CD4-positive, alpha-beta memory T cell (primary cell): ENCODE data around the gene CLEC2L. TPM values are rescaled to one million over a fixed set of nuclear protein-coding genes. Genes with fewer than 3 reads are reported as not detected.

ENCODE experiments used
- CTCF ChIA-PET: fragments of 350-600 bp; sonication (Branson Sonifier 250); formaldehyde crosslinking; loops from one replicate; lab custom pipeline; 2021; ENCODE audit warnings: inconsistent platforms; ENCODE audit not compliant: partially characterized antibody; lab: Charles Lee
- POLR2A ChIA-PET: fragments of 350-600 bp; sonication (Branson Sonifier 250); formaldehyde crosslinking; loops from one replicate; lab custom pipeline; 2021; ENCODE audit not compliant: partially characterized antibody; lab: Charles Lee
- DNase-seq, 5 donors: peaks; one replicate each; pipeline versions ENCODE4 v3.0.0 to v3.0.0-alpha.2; 2020 to 2022; ENCODE audit warnings: mixed read lengths in 1 of 5
- H3K27ac ChIP-seq: one replicate; pipeline ENCODE4 v1.7.0; 2013; ENCODE audit warnings: low read depth, low read length
- H3K27me3 ChIP-seq: 2 replicates; pipeline ENCODE4 v1.7.0; 2013; ENCODE audit warnings: mild to moderate bottlenecking, low read length, moderate library complexity; ENCODE audit not compliant: insufficient read depth
- H3K36me3 ChIP-seq: 2 replicates; pipeline ENCODE4 v1.7.0; 2013; ENCODE audit warnings: mild to moderate bottlenecking, low read length, moderate library complexity; ENCODE audit not compliant: insufficient read depth
- H3K4me1 ChIP-seq: 2 replicates; pipeline ENCODE4 v1.7.0; 2013; ENCODE audit warnings: mild to moderate bottlenecking, low read length, moderate library complexity; ENCODE audit not compliant: insufficient read depth
- H3K4me3 ChIP-seq, 2 donors: one replicate each; pipeline ENCODE4 v1.7.0; 2013; ENCODE audit warnings: low read length in 2 of 2, mild to moderate bottlenecking in 1 of 2
- H3K9me3 ChIP-seq, 2 donors: one replicate each; pipeline ENCODE4 v1.7.0; 2013; ENCODE audit warnings: low read length in 2 of 2, control low read depth in 1 of 2; ENCODE audit not compliant: control insufficient read depth in 1 of 2
- H3K27ac Mint-ChIP-seq, 7 donors: one replicate each; pipeline ENCODE4 v1.8.0; 2020 to 2021; ENCODE audit warnings: mixed read lengths in 7 of 7, mild to moderate bottlenecking in 6 of 7, inconsistent platforms in 3 of 7, moderate library complexity in 3 of 7
- H3K27me3 Mint-ChIP-seq, 2 donors: one replicate each; pipeline ENCODE4 v1.8.0; 2020 to 2021; ENCODE audit warnings: mixed read lengths in 2 of 2
- H3K36me3 Mint-ChIP-seq, 2 donors: one replicate each; pipeline ENCODE4 v1.8.0; 2020 to 2021; ENCODE audit warnings: mixed read lengths in 2 of 2, inconsistent platforms in 1 of 2, mild to moderate bottlenecking in 1 of 2
- H3K4me1 Mint-ChIP-seq, 4 donors: one replicate each; pipeline ENCODE4 v1.8.0; 2020 to 2021; ENCODE audit warnings: mixed read lengths in 4 of 4, mild to moderate bottlenecking in 1 of 4
- H3K4me3 Mint-ChIP-seq, 8 donors: one replicate each; pipeline ENCODE4 v1.8.0; 2020 to 2021; ENCODE audit warnings: mixed read lengths in 8 of 8, mild to moderate bottlenecking in 7 of 8, moderate library complexity in 6 of 8, inconsistent platforms in 3 of 8
- H3K9me3 Mint-ChIP-seq, 8 donors: one replicate each; pipeline ENCODE4 v1.8.0; 2020 to 2021; ENCODE audit warnings: mixed read lengths in 8 of 8, mild to moderate bottlenecking in 5 of 8, inconsistent platforms in 3 of 8, moderate library complexity in 1 of 8
- intact Hi-C: fragments of 100-400 bp; cut with micrococcal nuclease; formaldehyde crosslinking; loops from one replicate; pipeline ENCODE4 v1.15.1; 2023
- polyA plus RNA-seq, 2 donors: library from polyadenylated mRNA; unstranded; fragments of 300-500 nt; fragmentation: Illumina TruSeq; gene quantifications; one replicate each; pipeline ENCODE4 v1.2.3, GENCODE V29; 2021
- total RNA-seq, 2 experiments: library from RNA; stranded (reverse); gene quantifications; one replicate each; pipeline ENCODE4 v1.2.3, GENCODE V29; 2021

The CLEC2L gene
- total and polyA plus RNA-seq, 4 experiments from 2014 or later, result not detected

- ChIA-PET CTCF (no interaction called here), POLR2A (no interaction called here)
- no peaks in the 10 kb centered on the region for H3K27me3 ChIP-seq
- H3K27me3 Mint-ChIP-seq, result peaks cover 7 to 12% of the 10 kb centered on the region in 2 donors
- H3K27ac ChIP-seq, result no peak overlapping the region
- H3K4me1 ChIP-seq, result peaks cover 9% of the 10 kb centered on the region
- H3K27ac Mint-ChIP-seq, result no peak overlapping the region
- no peak overlapping the region for H3K4me3 ChIP-seq
- no peaks in the 10 kb centered on the region for H3K36me3 Mint-ChIP-seq
- H3K36me3 ChIP-seq, result no peaks in the 10 kb centered on the region
- no peak for DNase-seq
- no peaks in the 10 kb centered on the region for H3K9me3 Mint-ChIP-seq
- no peaks in the 10 kb centered on the region for H3K9me3 ChIP-seq
- peaks cover 2 to 15% (median 7%) of the 10 kb centered on the region in 4 donors for H3K4me1 Mint-ChIP-seq
- intact Hi-C loops, result no loop called here
- no peak overlapping the region for H3K4me3 Mint-ChIP-seq
Observed at GRCh38 chr7:139531094-139531493, 7.6 kb downstream of the CLEC2L start.

GRCh38 chr7:139532636-139533155, 9.2 kb downstream of the CLEC2L start:
- no peaks in the 10 kb centered on the region for H3K9me3 Mint-ChIP-seq
- Histone ChIP-seq H3K4me1 (no peaks in the 10 kb centered on the region), H3K27me3 (no peaks in the 10 kb centered on the region), H3K27ac (no peak overlapping the region), H3K36me3 (no peaks in the 10 kb centered on the region), H3K9me3 (no peaks in the 10 kb centered on the region), H3K4me3 (no peak overlapping the region)
- no peaks in the 10 kb centered on the region for H3K36me3 Mint-ChIP-seq
- no peak overlapping the region for H3K4me3 Mint-ChIP-seq
- CTCF ChIA-PET, result no interaction called here
- peaks cover 0 to 1% (median 0%) of the 10 kb centered on the region in 4 donors for H3K4me1 Mint-ChIP-seq
- no peak for DNase-seq
- H3K27ac Mint-ChIP-seq, result no peak overlapping the region
- intact Hi-C loops, result no loop called here
- POLR2A ChIA-PET, result no interaction called here
- H3K27me3 Mint-ChIP-seq, result peaks cover 7 to 10% of the 10 kb centered on the region in 2 donors

- no peak for DNase-seq
- Histone ChIP-seq H3K27me3 (no peaks in the 10 kb centered on the region), H3K4me1 (no peaks in the 10 kb centered on the region), H3K9me3 (no peaks in the 10 kb centered on the region), H3K27ac (no peak overlapping the region), H3K36me3 (no peaks in the 10 kb centered on the region), H3K4me3 (no peak overlapping the region)
- Mint-ChIP-seq H3K4me3 (no peak overlapping the region), H3K9me3 (no peaks in the 10 kb centered on the region), H3K4me1 (peaks cover 0 to 1% (median 0%) of the 10 kb centered on the region in 4 donors), H3K27me3 (peaks cover 7 to 9% of the 10 kb centered on the region in 2 donors), H3K27ac (no peak overlapping the region), H3K36me3 (no peaks in the 10 kb centered on the region)
- intact Hi-C loops, result no loop called here
- CTCF ChIA-PET, result no interaction called here
- POLR2A ChIA-PET, result no interaction called here
Observed at GRCh38 chr7:139534096-139534495, 10.6 kb downstream of the CLEC2L start.

GRCh38 chr7:139534966-139535651, 11.6 kb downstream of the CLEC2L start:
- CTCF ChIA-PET, result no interaction called here

DNA sequence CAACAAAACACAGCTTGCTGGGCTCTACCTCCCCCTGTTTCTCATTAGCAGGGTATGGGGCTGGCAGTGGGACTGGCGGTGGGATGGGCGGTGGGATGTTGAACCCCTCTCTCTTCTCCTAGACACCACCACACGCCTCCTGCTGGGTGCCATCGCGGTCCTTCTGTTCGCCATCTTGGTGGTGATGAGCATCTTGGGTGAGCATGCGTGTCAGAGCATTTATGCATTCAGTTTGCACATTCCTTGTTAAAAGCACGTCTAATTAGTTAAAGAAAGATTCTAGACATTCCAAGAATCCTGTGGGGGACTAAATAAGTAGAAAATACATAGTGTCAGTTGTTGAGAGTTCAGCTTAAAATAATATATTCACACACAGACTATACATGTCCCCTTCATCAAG, 12.7 kb downstream of the CLEC2L start:
- no peaks in the 10 kb centered on the region for H3K9me3 Mint-ChIP-seq
- no peak overlapping the region for H3K4me3 Mint-ChIP-seq
- DNase-seq, result no peak
- POLR2A ChIA-PET, result no interaction called here
- H3K27ac Mint-ChIP-seq, result no peak overlapping the region
- CTCF ChIA-PET, result no interaction called here
- Histone ChIP-seq H3K27ac (no peak overlapping the region), H3K36me3 (no peaks in the 10 kb centered on the region), H3K4me1 (no peaks in the 10 kb centered on the region), H3K4me3 (no peak overlapping the region), H3K9me3 (no peaks in the 10 kb centered on the region), H3K27me3 (no peaks in the 10 kb centered on the region)
- peaks cover 6 to 7% of the 10 kb centered on the region in 2 donors for H3K27me3 Mint-ChIP-seq
- H3K36me3 Mint-ChIP-seq, result no peaks in the 10 kb centered on the region
- H3K4me1 Mint-ChIP-seq, result peaks cover 0 to 1% (median 0%) of the 10 kb centered on the region in 4 donors
- intact Hi-C loops, result no loop called here

More at GRCh38 chr7:139534966-139535651, 11.6 kb downstream of the CLEC2L start:
- H3K4me3 Mint-ChIP-seq, result no peak overlapping the region
- no peaks in the 10 kb centered on the region for H3K9me3 ChIP-seq
- H3K36me3 Mint-ChIP-seq, result no peaks in the 10 kb centered on the region
- POLR2A ChIA-PET, result no interaction called here
- peaks cover 6 to 7% of the 10 kb centered on the region in 2 donors for H3K27me3 Mint-ChIP-seq
- no peaks in the 10 kb centered on the region for H3K27me3 ChIP-seq
- no peaks in the 10 kb centered on the region for H3K36me3 ChIP-seq
- peaks cover 0 to 1% (median 0%) of the 10 kb centered on the region in 4 donors for H3K4me1 Mint-ChIP-seq
- H3K27ac Mint-ChIP-seq, result no peak overlapping the region
- no peak overlapping the region for H3K4me3 ChIP-seq
- H3K9me3 Mint-ChIP-seq, result no peaks in the 10 kb centered on the region
- intact Hi-C loops, result no loop called here
- DNase-seq, result no peak
- no peak overlapping the region for H3K27ac ChIP-seq
- no peaks in the 10 kb centered on the region for H3K4me1 ChIP-seq

- DNase-seq, result no peak
- no peak overlapping the region for H3K4me3 Mint-ChIP-seq
- no peak overlapping the region for H3K27ac ChIP-seq
- CTCF ChIA-PET, result no interaction called here
- no peaks in the 10 kb centered on the region for H3K9me3 ChIP-seq
- intact Hi-C loops, result no loop called here
- H3K27me3 Mint-ChIP-seq, result peaks cover 0 to 1% of the 10 kb centered on the region in 2 donors
- H3K9me3 Mint-ChIP-seq, result no peaks in the 10 kb centered on the region
- H3K27ac Mint-ChIP-seq, result no peak overlapping the region
- H3K36me3 Mint-ChIP-seq, result no peaks in the 10 kb centered on the region
- peaks cover 0 to 1% (median 0%) of the 10 kb centered on the region in 4 donors for H3K4me1 Mint-ChIP-seq
- no peaks in the 10 kb centered on the region for H3K36me3 ChIP-seq
- POLR2A ChIA-PET, result no interaction called here
- H3K4me1 ChIP-seq, result no peaks in the 10 kb centered on the region
- H3K27me3 ChIP-seq, result no peaks in the 10 kb centered on the region
- no peak overlapping the region for H3K4me3 ChIP-seq
Observed at GRCh38 chr7:139538881-139539635, 15.6 kb downstream of the CLEC2L start.

- H3K4me1 Mint-ChIP-seq, result peaks cover 0 to 1% (median 0%) of the 10 kb centered on the region in 4 donors
- H3K27me3 ChIP-seq, result no peaks in the 10 kb centered on the region
- POLR2A ChIA-PET, result no interaction called here
- intact Hi-C loops, result no loop called here
- H3K27me3 Mint-ChIP-seq, result no peaks in the 10 kb centered on the region
- H3K36me3 ChIP-seq, result no peaks in the 10 kb centered on the region
- no peaks in the 10 kb centered on the region for H3K4me1 ChIP-seq
- H3K9me3 Mint-ChIP-seq, result no peaks in the 10 kb centered on the region
- CTCF ChIA-PET, result interaction anchor here (0.8 kb wide), 1 partner anchor 9 kb away, joined by 3 read pairs; no protein-coding TSS in a partner anchor
- H3K36me3 Mint-ChIP-seq, result no peaks in the 10 kb centered on the region
- no peak overlapping the region for H3K27ac Mint-ChIP-seq
- DNase-seq, result no peak
- H3K27ac ChIP-seq, result no peak overlapping the region
- no peak overlapping the region for H3K4me3 ChIP-seq
- H3K9me3 ChIP-seq, result no peaks in the 10 kb centered on the region
- H3K4me3 Mint-ChIP-seq, result no peak overlapping the region
Observed at GRCh38 chr7:139540203-139540602, 16.7 kb downstream of the CLEC2L start.
